Adrenal gland (tissue), 5 donors: Measurements from ENCODE around the gene RBM33.

Source experiments
- CTCF ChIP-seq, 6 experiments: fragments of 450-650 bp in 4 of 6; fragments of 200-600 bp in 2 of 6; sonication (generic) in 1 of 6; IDR thresholded peaks; 1 replicate in 5 of 6; 2 replicates in 1 of 6; pipeline versions ENCODE4 v1.5.1 to v1.8.0; 2016 to 2021; ENCODE audit warnings: antibody characterized with exemption in 6 of 6, mild to moderate bottlenecking in 2 of 6, moderate library complexity in 1 of 6
- POLR2A ChIP-seq, 2 donors: fragments of 450-650 bp; IDR thresholded peaks; one replicate each; pipeline ENCODE4 v1.6.1; 2017; ENCODE audit warnings: antibody characterized with exemption in 2 of 2, mild to moderate bottlenecking in 2 of 2, moderate library complexity in 1 of 2
- donor health status: DM: no; HTN: no; CAD: no.

DNA sequence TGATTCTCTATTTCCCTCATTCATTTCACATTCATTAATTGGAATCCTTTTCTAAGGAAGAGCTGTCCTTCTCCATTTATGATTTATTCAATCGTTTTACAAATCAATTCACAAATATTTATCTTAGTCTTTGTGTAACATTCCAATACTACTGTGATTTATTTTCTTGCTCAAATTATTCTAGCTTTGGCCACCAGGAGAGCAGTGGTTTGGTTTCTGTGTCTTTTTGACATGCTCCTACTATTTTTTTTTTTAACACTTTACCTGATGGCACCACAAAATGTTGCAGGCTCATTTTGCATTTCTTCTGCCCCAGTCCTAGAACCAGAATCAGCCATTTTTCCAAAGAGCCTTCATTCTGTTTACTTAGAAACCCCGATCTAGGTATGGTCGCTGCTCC is 13.3 kb upstream of the RBM33 start:
- TF ChIP-seq CTCF (IDR thresholded peaks at IDR 0.05) (no peak), POLR2A (IDR thresholded peaks at IDR 0.05) (no peak)
